ENCODE results near the gene MYL6.

DNA sequence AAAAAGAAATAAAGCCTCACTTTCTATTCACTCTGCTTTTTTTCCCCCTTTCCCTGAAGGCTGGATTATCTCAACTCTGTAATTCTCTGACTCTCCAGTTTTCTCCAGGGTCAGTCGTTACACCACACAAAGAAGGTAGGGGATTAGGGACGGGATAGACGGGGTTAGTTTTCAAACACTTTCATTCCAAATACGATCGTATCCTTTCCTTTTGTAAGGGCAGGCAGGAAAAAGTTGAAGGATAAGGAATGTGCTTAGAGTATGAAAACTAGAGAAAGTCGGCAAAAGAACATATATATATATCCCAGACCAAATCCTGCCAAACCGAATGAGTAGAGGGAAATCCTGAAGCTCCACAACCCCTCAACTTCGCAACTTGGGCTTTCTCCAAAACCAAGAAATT is 30.7 kb upstream of the MYL6 start:
- peak; percentile 58 for TF ChIP-seq POLR2A (IDR thresholded peaks at IDR 0.05)
- TF ChIP-seq, protein P1, sequence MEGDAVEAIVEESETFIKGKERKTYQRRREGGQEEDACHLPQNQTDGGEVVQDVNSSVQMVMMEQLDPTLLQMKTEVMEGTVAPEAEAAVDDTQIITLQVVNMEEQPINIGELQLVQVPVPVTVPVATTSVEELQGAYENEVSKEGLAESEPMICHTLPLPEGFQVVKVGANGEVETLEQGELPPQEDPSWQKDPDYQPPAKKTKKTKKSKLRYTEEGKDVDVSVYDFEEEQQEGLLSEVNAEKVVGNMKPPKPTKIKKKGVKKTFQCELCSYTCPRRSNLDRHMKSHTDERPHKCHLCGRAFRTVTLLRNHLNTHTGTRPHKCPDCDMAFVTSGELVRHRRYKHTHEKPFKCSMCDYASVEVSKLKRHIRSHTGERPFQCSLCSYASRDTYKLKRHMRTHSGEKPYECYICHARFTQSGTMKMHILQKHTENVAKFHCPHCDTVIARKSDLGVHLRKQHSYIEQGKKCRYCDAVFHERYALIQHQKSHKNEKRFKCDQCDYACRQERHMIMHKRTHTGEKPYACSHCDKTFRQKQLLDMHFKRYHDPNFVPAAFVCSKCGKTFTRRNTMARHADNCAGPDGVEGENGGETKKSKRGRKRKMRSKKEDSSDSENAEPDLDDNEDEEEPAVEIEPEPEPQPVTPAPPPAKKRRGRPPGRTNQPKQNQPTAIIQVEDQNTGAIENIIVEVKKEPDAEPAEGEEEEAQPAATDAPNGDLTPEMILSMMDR (IDR thresholded peaks at IDR 0.05), result peak in 2 of 3 donors; percentile 12 to 20
- TF ChIP-seq EP300 (IDR thresholded peaks at IDR 0.05), result no peak

Data from ovary (tissue), 3 donors.